Sigmoid colon (tissue), 7 donors: ENCODE results near the gene SRSF6. TPM values are rescaled to one million over a fixed set of nuclear protein-coding genes. Genes with fewer than 3 reads are reported as not detected.
A peak's percentile ranks its signal among the peaks of the same experiment; 100 is the strongest.
"Not testable (repeated sequence)": the region's sequence is repeated elsewhere in the genome, so short reads cannot be mapped to it uniquely, and the experiment has no call there.

Experiments used
- DNase-seq: peaks from one replicate; pipeline ENCODE4 v3.0.0-alpha.2; 2019
- H3K27ac ChIP-seq, 4 donors: fragments of 200-600 bp; sonication (generic); one replicate each; pipeline ENCODE4 v1.5.1; 2016 to 2019; ENCODE audit warnings: mild to moderate bottlenecking in 1 of 4
- H3K27me3 ChIP-seq, 3 donors: fragments of 200-600 bp; sonication (generic); one replicate each; pipeline ENCODE4 v1.5.1; 2019; ENCODE audit warnings: mild to moderate bottlenecking in 1 of 3
- H3K36me3 ChIP-seq, 4 donors: fragments of 200-600 bp; sonication (generic); one replicate each; pipeline ENCODE4 v1.5.1; 2016 to 2019
- H3K4me1 ChIP-seq, 4 donors: fragments of 200-600 bp; sonication (generic); one replicate each; pipeline ENCODE4 v1.5.1; 2017 to 2019
- H3K4me3 ChIP-seq, 4 donors: fragments of 200-600 bp; sonication (generic); one replicate each; pipeline ENCODE4 v1.5.1; 2017 to 2019; ENCODE audit warnings: mild to moderate bottlenecking in 2 of 4, moderate library complexity in 1 of 4
- H3K9me3 ChIP-seq, 4 donors: fragments of 200-600 bp in 3 of 4; sonication (generic) in 3 of 4; one replicate each; pipeline versions ENCODE4 v1.5.1 to v1.6.1; 2013 to 2019
- CTCF ChIP-seq, 4 experiments: fragments of 450-650 bp in 3 of 4; fragments of 200-600 bp in 1 of 4; IDR thresholded peaks; one replicate each; pipeline ENCODE4 v1.5.1; 2016 to 2019; ENCODE audit warnings: antibody characterized with exemption in 4 of 4, mild to moderate bottlenecking in 3 of 4, moderate library complexity in 2 of 4
- EP300 ChIP-seq, 4 donors: sonication (generic); formaldehyde crosslinking; IDR thresholded peaks; one replicate each; pipeline ENCODE4 v1.6.1; 2017; ENCODE audit warnings: antibody characterized with exemption in 4 of 4
- POLR2A ChIP-seq, 2 donors: fragments of 450-650 bp; IDR thresholded peaks; one replicate each; pipeline ENCODE4 v1.6.1; 2016; ENCODE audit warnings: antibody characterized with exemption in 2 of 2, mild to moderate bottlenecking in 2 of 2, moderate library complexity in 2 of 2
- POLR2AphosphoS5 ChIP-seq, 4 donors: sonication (generic); formaldehyde crosslinking; IDR thresholded peaks; one replicate each; pipeline ENCODE4 v1.6.1; 2017; ENCODE audit warnings: antibody characterized with exemption in 4 of 4
- WGBS, 2 donors: extraction: QIAGEN DNeasy Blood & Tissue Kit; methylation state at CpG; one replicate each; pipeline ENCODE4 v1.1.7; 2013; 5-methylcytosine and 5-hydroxymethylcytosine counted together
- intact Hi-C: fragments of 100-400 bp; cut with DNase I; formaldehyde crosslinking; loops from one replicate; pipeline ENCODE4 v1.15.1; 2023
- polyA plus RNA-seq, 3 donors: library from polyadenylated mRNA; stranded (reverse); fragments of 200-250 nt; gene quantifications; one replicate each; pipeline ENCODE4 v1.2.3, GENCODE V29; 2013
- total RNA-seq, 4 donors: library from RNA; depleted of rRNA; stranded (reverse); fragments of >200 nt; gene quantifications; one replicate each; pipeline ENCODE4 v1.1.0, GENCODE V29; 2016
- donor health status: healthy with polysubstance abuse.
- donor health status: Bipolar disorder and iron deficiency.
- donor health status: healthy.

Gene SRSF6
- total and polyA plus RNA-seq, 7 donors, result 29.6 to 78.9 (median 51.7) TPM

- no peak overlapping the region for H3K4me3 ChIP-seq
- intact Hi-C loops, result no loop called here
- H3K27ac ChIP-seq, result no peak overlapping the region
- no peaks in the 10 kb centered on the region for H3K36me3 ChIP-seq
- DNase-seq, result no peak
- TF ChIP-seq CTCF (IDR thresholded peaks at IDR 0.05), result no peak
- TF ChIP-seq EP300 (IDR thresholded peaks at IDR 0.05), result no peak
- no peak for TF ChIP-seq POLR2AphosphoS5 (IDR thresholded peaks at IDR 0.05)
- TF ChIP-seq POLR2A (IDR thresholded peaks at IDR 0.05), result no peak
- no peaks in the 10 kb centered on the region for H3K27me3 ChIP-seq
- no peaks in the 10 kb centered on the region for H3K9me3 ChIP-seq
- WGBS, 2 donors, result 82 to 88% methylated on average over 3 of the region's 3 CpGs
- H3K4me1 ChIP-seq, result no peaks in the 10 kb centered on the region
Measured at GRCh38 chr20:43492101-43492500, 34.4 kb downstream of the SRSF6 start.

GRCh38 chr20:43495388-43495787 lies 37.7 kb downstream of the SRSF6 start:
- Histone ChIP-seq H3K36me3 (no peaks in the 10 kb centered on the region), H3K27me3 (no peaks in the 10 kb centered on the region), H3K4me3 (no peak overlapping the region), H3K4me1 (no peaks in the 10 kb centered on the region), H3K27ac (no peak overlapping the region), H3K9me3 (no peaks in the 10 kb centered on the region)
- DNase-seq, result no peak
- TF ChIP-seq EP300 (IDR thresholded peaks at IDR 0.05) (no peak), CTCF (IDR thresholded peaks at IDR 0.05) (no peak), POLR2AphosphoS5 (IDR thresholded peaks at IDR 0.05) (no peak), POLR2A (IDR thresholded peaks at IDR 0.05) (no peak)
- intact Hi-C loops, result no loop called here
- WGBS, 2 donors, result 46 to 85% methylated on average over 2 of the region's 2 CpGs

- H3K36me3 ChIP-seq, intact Hi-C loops, H3K27ac ChIP-seq, DNase-seq, H3K4me1 ChIP-seq, H3K4me3 ChIP-seq, H3K9me3 ChIP-seq: not testable (repeated sequence)
- peaks cover 0 to 12% (median 5%) of the 10 kb centered on the region in 3 donors for H3K27me3 ChIP-seq
- 93 to 96% methylated on average over 8 of the region's 8 CpGs for WGBS, 2 donors
Measured at GRCh38 chr20:43502021-43502420, 44.3 kb downstream of the SRSF6 start.

- no peak for TF ChIP-seq POLR2A (IDR thresholded peaks at IDR 0.05)
- no peak for TF ChIP-seq EP300 (IDR thresholded peaks at IDR 0.05)
- no peak for TF ChIP-seq POLR2AphosphoS5 (IDR thresholded peaks at IDR 0.05)
- TF ChIP-seq CTCF (IDR thresholded peaks at IDR 0.05), result no peak
- DNase-seq, result no peak
- H3K36me3 ChIP-seq, result no peaks in the 10 kb centered on the region
- H3K27me3 ChIP-seq, result peaks cover 5 to 30% (median 20%) of the 10 kb centered on the region in 3 donors
- no peak overlapping the region for H3K4me3 ChIP-seq
- H3K4me1 ChIP-seq, result peaks cover 0 to 15% (median 14%) of the 10 kb centered on the region in 4 donors
- no peaks in the 10 kb centered on the region for H3K9me3 ChIP-seq
- H3K27ac ChIP-seq, result no peak overlapping the region
- WGBS, 2 donors, result 94% methylated on average over 7 of the region's 7 CpGs
- intact Hi-C loops, result no loop called here
Measured at GRCh38 chr20:43506238-43506637, 48.5 kb downstream of the SRSF6 start.

- no peak for DNase-seq
- intact Hi-C loops, result no loop called here
- Histone ChIP-seq H3K4me1 (peaks cover 0 to 15% (median 14%) of the 10 kb centered on the region in 4 donors), H3K27me3 (peaks cover 5 to 30% (median 20%) of the 10 kb centered on the region in 3 donors), H3K27ac (no peak within 1 kb of the TSS), H3K9me3 (no peaks in the 10 kb centered on the region), H3K36me3 (no peaks in the 10 kb centered on the region), H3K4me3 (peak within 1 kb of the TSS; percentile 44 to 61 (median 58))
- TF ChIP-seq EP300 (IDR thresholded peaks at IDR 0.05) (no peak), CTCF (IDR thresholded peaks at IDR 0.05) (no peak), POLR2AphosphoS5 (IDR thresholded peaks at IDR 0.05) (no peak), POLR2A (IDR thresholded peaks at IDR 0.05) (no peak)
- WGBS, 2 donors, result 6 to 7% methylated on average over 95 of the region's 95 CpGs
Measured at GRCh38 chr20:43507150-43508080, 49.7 kb downstream of the SRSF6 start, which contains the start of gene L3MBTL1. TSS of gene L3MBTL1 (plus strand) at chr20:43507697. CDS start at chr20:43513504, 5,807 bp downstream.
